Erythroblast (primary cell): ENCODE measurements around the gene TPP1.

ENCODE experiments used
- GATA1 ChIP-seq: IDR thresholded peaks from 2 replicates; pipeline ENCODE4 v1.6.1; 2011; ENCODE audit warnings: low read depth, mild to moderate bottlenecking, control low read depth, low read length, moderate library complexity
- POLR2A ChIP-seq: IDR thresholded peaks from 2 replicates; pipeline ENCODE4 v1.6.1; 2011; ENCODE audit warnings: mild to moderate bottlenecking, low read length

GRCh38 chr11:6598555-6598954 is 20.7 kb downstream of the TPP1 start:
- TF ChIP-seq POLR2A (no peak), GATA1 (no peak)
